NCI-H345 (cell line): ENCODE results near the gene ANXA7.

Source experiments
- DNase-seq: peaks from one replicate; lab custom pipeline; 2025; lab: John Stamatoyannopoulos, UW

ANXA7 gene

DNA sequence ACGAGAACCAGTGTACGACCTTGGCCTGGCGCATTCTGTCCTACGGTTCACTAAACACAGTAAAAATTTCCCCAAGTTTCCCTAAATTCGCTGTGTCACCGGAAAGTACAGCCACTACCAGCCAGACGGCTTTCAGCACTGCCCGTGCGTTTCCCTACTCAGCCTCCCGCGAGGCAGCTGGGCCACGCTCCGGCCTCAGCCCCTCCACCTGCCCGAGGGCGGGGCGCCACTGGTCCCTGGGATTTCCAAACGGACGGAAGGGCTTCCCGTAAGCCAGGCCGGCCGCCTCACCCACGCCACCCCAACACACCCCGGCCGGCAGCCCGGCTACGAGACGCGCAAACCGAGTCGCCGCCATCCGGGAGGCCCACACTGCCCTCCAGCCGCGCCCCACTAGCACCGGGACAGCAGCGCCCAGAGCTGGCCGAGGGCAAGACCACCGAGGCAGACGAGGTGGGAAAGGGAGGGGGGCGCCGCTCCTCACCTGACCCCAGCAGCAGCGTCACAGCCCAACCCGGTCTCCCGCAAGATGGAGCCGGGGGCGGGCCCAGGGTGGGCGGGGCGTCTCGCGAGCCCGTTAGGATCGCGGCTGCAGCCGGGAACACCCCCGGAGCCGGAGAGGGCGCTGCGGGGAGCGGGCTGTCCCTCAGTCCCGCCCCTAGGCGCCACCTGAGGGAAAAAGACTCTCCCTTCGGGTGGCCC is at the start of gene ANXA7:
TSS of gene ANXA7 (minus strand) at position 531 of the 702 bp plus-strand sequence. CDS start 13,202 bp downstream, outside the sequence.
- DNase-seq: peak; percentile 89

DNA sequence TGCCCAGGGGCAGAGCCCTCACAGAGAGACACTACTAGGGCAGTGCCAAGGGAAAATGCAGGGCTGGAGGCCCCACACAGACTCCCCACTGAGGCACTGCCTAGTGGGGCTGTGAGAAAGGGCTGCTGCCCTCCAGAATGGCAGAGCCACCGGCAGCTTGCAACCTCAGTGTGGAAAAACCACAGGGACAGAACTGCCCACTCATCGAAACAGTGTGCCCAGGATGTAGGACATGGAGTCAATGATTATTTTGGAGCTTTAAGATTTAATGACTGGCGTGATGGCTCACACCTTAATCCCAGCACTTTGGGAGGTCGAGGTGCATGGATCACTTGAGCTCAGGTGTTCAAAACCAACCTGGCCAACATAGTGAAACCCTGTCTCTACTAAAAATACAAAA is 47.0 kb upstream of the ANXA7 start:
- no peak for DNase-seq

DNA sequence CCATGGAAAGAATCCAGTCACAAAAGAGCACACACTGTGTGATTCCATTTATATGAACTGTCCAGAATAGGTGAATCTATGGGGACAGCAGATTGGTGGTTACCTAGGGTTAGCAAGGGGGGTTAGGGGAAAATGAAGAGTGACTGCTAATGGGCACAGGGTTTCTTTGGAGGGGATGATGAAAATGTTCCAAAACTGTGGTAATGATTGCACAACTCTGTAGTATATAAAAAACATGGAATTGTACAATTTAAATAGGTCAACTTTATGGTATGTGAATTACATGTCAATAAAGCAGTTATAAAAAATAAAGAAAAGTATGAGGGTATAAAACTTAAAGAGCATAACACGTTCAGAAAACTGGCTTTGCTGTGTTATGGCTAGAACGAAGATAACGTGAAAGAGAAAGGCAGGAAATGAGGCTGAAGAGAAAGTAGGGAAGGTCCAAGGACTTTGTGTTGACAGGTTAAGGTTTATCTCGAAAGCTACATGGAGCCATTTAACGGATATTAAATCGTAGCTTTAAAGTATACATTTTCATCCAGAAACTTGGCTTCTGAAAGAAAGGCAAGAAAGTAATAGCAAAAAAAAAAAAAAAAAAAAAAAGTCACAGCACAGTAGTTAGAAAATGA is 45.9 kb upstream of the ANXA7 start:
- DNase-seq: no peak

DNA sequence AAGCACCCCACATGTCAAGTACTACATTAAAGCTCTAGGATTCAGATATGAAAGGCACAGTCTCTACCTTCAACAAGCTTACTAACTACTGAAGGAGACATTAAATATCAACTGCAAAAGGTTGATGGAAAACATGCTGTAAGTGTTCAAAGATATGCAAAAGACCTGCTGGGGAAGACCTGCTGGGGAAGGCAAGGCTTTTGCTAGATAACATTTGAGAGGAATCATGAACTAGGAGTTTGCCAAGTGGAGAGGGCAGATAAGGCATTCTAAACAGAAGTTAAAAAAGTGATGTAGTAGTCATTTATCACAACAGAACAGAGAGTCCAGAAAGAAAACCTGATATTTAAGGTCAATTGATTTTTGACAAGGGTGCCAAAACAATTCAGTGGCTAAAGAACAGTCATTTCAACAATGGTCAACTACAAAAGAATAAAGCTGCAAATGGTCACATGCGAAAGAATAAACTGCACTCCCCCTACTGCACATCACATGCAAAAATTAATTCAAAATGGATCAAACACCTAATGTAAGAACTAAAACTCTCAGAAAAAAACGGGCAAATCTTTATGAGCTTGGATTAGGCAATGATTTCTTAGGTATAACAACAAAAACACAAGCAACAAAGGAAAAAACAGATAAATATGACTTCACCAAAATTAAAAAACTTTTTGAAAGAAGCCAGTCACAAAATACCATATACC is 42.5 kb upstream of the ANXA7 start:
- DNase-seq: no peak

DNA sequence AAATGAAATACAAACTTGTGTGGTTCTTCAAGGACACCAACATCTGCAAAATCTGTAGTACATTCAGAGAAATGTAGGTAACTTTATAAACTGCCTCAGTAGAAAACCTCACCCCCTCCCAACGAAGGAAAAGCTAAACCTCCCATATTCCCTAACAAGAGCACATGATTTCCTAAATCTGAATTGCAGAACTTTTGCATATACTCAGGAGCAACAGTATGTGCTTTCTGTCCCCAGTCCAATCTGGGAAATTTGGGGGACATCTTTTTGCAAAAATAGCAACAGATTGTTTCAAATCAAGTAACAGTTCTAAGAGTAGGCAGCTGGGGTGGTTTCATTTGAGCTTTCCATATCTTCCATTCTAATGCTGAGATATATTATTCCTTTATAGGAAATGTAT is 35.3 kb upstream of the ANXA7 start:
- no peak for DNase-seq

DNA sequence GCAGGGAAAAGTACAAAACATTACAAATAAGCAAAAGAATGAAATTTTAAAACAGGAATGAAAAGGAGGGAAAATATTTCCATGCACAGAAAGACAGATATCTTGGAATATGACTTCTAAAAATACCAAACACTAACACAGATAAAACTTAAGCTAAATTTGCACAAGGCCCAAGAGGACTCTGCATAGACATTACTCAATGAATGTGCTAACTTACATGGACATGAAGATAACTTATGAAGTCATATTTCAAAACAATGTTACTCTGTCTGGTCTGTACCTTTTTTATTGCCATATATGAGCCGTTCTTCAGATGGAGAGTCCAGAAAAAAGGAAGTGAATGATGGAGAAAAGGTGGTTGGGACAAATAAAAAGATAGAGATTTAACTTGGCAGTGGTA is 34.5 kb upstream of the ANXA7 start:
- no peak for DNase-seq

DNA sequence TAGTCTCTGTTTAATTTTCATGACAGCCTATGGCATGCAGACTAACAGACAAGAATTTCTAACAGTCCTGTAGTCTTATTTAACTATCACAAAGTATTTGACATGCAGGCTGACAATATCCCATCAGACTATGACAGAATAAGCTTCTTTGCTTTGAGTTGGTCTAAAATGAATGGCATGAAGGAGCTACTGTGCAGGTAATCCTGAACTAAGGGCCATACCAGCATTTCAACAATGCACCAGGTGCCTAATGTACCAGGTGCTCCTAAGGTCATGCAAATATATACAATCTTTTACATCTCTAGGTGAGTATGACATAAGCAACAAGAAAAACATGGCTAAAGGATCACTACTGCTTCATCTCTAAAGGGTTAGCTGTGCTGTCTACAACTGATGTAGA is 33.1 kb upstream of the ANXA7 start:
- no peak for DNase-seq

DNA sequence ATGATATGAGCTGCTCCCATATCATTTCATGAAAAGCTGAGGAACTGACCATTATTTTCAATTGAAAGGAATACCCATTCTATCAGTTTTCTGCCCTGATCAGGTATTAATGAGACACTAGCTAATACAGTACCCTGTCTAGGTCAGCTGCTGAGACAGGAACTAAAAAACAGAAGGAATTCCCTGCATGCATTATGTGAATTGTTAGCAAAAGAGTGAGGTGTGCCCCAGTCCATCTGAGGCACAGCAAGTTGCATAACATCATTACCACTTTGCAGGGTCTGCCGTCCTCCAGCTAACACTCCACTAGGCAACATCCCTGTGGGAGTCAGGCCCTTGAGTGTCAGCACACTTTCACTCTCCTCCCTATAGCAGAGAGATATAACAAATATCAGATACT is 30.6 kb upstream of the ANXA7 start:
- DNase-seq: no peak

DNA sequence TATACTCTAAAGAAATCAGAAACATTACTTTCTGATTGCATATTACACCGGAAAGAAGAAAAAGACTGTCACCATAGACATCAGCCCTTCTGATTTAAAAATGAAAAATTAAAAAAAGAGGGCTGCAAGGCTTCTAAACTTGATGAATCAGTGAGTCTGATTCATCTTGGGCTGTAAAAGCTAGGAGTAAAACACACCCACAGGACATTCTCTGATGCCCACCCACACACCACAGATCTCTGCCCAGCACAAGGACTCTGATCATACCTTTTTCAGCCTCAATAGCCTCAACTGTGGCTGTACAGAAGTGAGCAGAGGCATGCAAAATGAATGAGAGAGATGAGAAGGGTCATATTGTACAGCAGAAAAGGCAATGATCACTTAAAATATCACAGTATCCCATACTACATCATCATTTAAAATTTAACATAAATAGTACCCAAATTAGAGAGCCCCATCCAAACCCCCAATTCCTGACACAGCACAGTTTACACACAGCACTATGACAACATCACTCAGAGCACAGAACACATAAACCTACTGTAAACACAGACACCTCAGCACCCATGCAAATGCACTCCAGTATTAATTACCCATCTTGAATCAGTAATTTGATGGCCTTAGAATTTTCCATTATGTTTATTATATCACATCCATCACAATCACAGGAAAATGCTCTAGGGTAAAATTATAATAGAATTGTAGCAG is 25.9 kb upstream of the ANXA7 start:
- DNase-seq: no peak

DNA sequence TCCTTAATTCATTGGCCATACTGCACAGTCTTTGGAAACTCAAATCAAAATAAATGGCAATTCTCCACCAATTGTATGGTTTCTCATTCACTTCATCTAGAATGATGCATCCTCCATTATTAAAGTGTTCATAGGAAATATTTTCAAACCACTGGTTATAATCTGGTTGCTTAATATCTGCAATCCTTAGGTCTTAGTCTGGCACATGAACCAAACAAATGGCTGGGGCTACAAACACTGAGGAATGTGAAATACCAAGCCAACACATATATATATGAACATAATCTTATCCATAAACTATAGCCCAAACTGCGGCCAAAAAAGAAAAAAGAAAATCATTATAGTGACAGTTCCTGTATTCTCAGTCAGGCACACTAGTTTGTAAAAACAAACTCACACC is 25.2 kb upstream of the ANXA7 start:
- no peak for DNase-seq

DNA sequence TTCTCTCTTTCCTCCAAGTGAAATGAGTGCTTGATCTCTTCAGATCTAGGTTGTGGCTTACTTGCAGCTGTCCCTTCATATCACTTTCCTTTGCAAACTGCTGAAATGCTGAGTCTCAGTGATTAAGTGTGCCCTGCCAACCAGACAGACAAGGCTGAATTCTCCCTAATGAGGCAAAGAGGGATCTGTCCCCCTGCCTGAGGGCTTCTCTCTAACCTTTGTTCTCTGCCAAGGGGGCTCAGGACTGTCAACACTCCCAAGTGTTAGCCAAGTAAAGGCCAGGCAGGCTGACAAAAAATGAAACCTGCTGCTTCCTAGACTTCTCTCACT is 19.6 kb upstream of the ANXA7 start, which contains the start of gene MSS51:
TSS of gene MSS51 (minus strand) at position 24 of the 330 bp plus-strand sequence. CDS start 5,277 bp downstream, outside the sequence.
- no peak for DNase-seq

DNA sequence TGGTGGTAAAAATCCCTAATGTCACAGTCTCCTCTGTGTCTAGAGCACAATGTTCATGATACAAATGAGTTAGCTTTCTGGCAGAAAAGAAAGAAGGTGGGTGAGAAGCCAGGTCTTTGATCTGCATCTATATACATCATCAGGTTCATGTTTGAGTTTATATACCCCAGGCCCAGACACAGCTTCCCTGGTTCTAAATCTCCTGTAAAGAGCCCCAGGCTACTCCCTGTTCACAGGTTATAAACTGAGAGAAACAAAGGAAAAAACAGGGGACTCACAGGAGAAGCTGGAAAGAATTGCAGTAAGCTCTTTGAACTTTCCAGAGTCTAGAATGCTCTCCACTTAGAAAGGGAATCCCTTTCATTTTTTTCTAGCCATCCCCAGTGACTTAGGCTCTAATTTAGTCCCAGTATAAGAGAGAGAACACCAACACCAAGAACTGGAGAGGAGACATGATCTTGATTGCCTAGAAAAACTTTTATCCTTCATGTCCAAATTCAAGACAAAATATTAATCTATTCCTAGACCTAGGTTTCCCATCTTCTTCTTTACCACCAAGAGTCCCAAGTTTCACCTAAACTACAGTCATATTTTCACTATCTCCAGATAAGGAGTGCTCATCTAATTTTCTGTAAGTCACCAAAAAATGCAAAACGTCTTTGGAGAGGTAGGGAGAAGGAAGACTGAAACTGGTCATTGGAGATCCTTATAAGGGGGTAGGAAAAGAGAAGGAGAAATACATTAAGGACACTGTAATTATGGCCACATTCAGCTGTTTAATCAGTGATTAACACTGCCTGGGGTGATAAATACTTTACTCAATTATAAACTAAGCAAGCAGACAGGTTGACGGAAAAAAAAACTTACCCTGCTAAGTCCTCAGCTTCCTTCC is 19.0 kb upstream of the ANXA7 start:
- no peak for DNase-seq

DNA sequence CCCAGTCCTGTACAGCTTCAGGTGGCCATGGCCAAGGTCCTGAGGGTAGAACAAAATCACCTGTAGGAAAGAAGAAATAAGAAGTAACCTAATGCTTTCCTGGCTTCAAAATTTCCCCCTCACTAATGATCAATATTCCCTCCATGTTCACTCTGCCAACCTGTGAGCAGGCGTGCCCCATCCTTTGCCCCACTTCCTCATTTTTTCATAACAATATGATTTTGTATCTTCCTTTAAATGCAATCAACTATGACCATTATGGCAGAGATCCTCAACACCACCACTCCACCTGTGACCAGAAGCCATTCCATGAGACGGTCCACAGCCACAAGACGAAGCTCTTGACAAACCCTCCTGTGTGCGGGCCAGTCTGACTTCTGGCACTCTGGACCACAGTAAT is 12.5 kb upstream of the ANXA7 start:
- DNase-seq: no peak

DNA sequence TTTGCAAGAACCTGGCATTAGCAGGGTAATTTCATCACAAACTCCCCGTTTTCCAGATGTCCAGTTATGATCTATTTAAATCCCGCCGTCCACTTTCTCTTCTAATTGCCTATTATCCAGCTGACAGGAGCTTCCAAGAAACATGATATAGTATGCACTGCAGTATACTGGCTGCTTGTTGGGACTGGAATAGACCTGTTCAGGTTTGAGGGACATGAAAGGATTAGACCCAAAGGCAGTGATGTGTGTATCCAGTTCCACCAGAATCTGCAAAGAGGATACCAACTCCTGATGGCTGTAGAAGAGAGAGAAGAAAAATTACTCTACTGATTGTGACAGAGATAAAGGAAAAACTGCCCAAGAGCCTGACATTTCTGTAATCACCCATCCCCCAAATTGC is 10.6 kb upstream of the ANXA7 start:
- no peak for DNase-seq

DNA sequence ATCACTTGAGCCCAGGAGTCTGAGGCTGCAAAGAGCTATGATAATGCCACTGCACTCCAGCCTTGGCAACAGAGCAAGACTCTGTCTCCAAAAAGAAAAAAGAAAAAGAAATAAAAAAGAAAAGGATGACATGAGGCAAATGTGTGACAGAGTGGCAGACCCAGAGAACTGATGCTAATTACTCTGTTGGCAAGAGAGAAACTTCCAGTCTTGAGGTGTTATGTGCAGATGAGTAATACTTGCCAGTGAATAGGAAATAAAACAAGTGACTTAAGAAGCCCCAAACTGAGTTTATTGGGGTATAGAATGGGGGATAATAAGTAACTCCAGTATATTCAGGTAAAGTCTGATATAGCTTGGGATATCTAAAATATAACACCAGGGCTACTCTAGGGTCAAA is 9.5 kb upstream of the ANXA7 start:
- DNase-seq: no peak

DNA sequence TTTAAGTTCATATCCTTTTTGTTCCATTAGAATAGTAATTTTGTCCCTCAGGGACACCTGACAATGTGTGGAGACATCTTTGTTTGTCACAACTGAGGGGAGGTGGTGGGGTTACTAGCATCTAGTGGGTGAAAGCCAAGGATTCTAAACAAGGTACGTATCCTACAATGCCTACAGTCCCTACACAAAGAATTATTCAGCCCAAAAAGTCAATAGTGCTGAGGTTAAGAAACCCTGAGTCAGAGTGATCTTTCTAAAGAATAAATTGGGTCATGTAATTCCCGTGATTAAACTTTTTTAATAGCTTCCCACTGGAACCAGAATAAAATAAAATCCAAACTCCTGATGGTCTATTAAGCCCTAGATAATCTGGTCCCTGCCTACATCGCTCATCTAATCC is 2.7 kb upstream of the ANXA7 start:
- DNase-seq: no peak

DNA sequence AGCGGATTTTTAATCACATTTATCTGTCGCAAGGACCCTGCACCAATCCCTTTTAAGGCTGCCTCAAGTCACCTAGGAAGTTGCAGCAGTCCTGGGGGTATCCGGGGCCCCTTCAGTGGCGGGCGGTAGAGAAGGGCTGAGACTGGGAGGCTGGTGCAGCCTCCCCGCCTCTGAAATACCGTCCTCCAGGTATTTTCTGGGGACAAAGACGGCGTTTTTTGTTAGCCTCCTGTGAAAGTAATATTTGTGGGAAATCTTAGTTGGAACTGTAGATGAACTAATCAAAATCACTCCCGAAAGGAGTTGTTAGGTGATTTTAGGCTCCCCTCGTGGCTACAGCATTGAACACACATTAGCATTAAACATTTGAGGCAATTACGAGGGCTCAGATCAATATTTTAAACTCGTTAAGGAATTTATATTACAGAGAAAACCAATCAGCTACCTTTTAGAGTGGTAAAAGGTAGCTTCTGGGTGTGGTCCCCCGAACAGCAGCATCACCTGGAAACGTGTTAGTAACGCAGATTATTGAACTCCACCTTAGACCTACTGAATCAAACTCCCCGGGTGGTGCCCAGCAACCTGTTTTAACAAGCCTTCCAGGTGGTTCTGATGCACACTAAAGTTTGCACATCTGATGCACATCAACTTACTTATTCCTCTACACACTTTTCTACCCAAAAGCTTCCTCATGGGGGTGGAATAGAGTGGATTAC is 530 bp upstream of the ANXA7 start:
- DNase-seq: peak; percentile 42

DNA sequence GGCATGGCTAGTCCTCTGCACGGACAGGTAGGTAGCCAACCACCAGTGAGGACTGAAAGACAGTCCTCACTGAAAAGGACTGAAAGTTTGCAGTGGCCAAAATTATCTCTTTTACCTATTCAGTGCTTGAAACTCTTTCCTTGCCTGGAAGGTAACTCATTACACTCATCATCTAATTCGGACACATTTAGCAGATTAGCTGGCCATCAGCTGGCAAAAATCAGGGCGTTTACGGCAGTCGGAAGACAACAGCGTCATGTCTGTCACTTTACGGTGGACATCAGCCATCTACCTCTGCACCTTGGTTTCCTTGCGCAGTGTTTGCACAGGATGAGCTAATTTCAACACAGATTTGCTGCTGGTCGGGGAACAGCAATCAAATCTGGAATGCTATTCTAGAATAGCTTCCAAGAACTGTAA is 740 bp downstream of the ANXA7 start:
- peak; percentile 47 for DNase-seq

DNA sequence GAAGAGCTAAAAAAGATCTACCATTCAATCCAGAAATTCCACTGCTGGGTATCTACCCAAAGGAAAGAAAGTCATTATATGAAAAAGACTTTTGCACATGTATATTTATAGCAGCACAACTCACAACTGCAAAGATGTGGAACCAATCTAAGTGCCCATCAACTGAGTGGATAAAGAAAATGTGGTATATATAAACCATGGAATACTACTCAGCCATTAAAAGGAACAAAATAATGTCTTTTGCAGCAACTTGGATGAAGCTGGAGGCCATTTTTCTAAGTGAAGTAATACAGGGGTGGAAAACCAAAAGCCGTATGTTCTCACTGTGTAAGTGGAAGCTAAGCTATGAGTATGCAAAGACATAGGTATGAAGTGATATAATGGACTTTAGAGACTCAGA is 3.0 kb downstream of the ANXA7 start:
- DNase-seq: no peak

DNA sequence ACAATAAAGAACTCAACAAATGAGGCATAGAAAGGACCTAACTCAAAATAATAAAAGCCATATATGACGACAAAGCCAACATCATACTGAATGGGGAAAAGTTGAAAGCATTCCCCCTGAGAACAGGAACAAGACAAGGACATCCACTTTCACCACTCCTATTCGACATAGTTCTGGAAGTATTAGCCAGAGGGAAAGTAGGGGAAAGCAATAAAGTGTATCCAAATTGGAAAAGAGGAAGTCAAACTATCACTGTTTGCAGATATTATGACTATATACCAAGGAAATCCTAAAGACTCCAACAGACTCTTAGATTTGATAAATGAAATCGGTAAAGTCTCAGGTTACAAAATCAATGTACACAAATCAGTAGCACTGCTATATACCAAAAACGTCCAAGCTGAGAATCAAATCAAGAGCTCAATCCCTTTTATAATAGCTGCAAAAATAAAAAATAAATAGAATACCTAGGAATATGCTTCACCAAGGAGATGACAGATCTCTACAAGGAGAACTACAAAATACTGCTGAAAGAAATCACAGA is 4.8 kb downstream of the ANXA7 start:
- DNase-seq: no peak

DNA sequence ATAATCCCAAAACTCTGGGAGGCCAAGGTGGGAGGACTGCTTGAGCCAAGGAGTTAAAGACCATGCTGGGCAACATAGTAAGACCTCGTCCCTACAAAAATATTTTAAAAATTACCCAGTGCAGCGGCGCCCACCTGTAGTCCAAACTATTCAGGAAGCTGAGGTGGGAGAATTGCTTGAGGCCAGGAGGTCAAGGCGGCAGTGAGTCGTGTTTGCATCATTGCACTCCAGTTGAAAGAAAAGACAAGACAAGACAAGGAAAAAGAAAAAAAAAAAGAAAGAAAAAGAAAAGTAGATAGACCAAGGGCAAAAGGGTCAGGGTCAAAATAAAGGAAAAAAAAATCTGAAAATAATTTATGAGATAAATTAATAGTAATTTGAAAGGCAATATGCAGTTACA is 5.8 kb downstream of the ANXA7 start:
- no peak for DNase-seq
